Kidney tubule cell (primary cell): ENCODE results near the gene KIF27.
"Not testable (repeated sequence)": the region's sequence is repeated elsewhere in the genome, so short reads cannot be mapped to it uniquely, and the experiment has no call there.

Source experiments
- DNase-seq: peaks from one replicate; pipeline ENCODE4 v3.0.0-alpha.2; 2018; ENCODE audit warnings: low spot score

KIF27 gene

DNA sequence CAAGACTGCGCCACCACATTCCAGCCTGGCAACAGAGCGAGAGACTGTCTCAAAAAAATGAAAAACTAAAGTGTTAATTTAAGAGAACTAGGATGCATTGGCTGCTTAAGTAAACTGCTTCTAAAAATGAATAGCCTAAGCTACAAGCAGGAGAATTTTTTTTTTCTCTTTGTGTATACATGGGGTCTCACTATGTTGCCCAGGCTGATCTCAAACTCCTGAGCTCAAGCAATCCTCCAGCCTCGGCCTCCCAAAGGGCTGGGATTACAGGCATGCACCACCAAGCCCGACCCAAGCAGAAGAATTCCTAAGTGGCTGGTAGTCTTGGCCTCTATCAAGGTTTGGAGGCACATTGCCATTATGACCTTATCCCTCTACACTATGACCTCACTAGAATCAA is 106.1 kb downstream of the KIF27 start:
- DNase-seq, result not testable (repeated sequence)

DNA sequence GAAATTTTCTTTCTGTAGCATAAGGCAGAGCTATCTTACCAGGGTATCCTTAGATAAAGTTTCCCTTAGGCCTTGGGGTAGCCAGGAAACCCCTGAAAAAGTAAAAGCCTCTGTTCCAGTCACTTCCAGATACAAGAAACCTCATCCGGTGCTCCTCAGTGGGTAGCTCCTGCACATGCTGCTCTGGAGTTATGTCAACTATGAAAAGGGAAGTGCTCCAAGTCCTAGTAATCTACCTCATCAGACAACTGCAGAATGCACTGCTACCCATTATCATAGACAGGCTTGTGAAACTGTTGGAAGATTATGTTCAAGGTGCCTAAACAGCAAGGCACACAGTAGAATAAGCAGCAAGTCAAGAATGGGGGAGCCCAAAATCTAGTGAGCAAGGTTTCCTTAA is 112.0 kb downstream of the KIF27 start:
- not testable (repeated sequence) for DNase-seq

DNA sequence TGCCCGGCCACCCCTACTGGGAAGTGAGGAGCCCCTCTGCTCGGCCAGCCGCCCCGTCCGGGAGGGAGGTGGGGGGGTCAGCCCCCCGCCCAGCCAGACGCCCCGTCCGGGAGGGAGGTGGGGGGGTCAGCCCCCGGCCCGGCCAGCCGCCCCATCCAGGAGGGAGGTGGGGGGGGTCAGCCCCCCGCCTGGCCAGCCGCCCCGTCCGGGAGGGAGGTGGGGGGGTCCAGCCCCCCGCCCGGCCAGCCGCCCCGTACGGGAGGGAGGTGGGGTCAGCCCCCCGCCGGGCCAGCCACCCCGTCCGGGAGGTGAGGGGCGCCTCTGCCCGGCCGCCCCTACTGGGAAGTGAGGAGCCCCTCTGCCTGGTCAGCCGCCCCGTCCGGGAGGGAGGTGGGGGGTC is 116.8 kb downstream of the KIF27 start:
- DNase-seq, result not testable (repeated sequence)

DNA sequence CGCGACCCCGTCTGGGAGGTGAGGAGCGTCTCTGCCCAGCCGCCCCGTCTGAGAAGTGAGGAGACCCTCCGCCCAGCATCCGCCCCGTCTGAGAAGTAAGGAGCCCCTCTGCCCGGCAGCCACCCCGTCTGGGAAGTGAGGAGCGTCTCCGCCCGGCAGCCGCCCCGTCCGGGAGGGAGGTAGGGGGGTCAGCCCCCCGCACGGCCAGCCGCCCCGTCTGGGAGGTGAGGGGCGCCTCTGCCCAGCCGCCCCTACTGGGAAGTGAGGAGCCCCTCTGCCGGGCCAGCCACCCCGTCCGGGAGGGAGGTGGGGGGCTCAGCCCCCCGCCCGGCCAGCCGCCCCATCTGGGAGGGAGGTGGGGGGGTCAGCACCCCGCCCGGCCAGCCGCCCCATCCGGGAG is 117.3 kb downstream of the KIF27 start:
- DNase-seq, result not testable (repeated sequence)

DNA sequence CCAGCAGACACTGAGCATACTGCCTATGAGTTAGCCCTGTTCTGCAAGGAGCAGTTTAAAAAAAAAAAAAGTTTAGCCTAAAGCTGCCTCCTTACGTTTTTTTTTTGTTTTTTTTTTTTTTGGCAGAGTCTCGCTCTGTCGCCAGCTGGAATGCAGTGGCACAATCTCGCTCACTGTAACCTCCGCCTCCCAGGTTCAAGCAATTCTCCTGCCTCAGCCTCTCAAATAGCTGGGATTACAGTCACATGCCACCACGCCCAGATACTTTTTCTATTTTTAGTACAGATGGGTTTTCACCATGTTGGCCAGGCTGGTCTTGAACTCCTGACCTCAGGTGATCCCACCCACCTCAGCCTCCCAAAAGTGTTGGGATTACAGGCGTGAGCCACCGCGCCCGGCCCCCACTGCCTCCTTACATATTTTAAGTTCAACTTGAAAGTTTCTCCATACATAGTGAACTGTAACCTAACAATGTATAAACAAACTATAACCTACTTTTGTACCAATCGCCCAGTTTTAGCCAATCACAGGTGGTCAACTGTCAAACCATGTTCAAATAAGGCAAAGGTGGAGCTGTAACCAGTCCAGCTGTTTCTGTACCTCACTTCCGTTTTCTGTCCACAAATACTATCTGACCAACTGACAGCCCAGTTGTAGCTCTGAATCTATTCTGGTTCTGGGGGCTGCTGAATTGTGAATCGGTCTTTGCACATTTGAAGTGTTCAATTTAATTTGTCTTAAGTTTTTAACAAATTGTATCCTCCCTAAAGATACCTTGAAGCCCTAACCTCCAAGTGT is 120.8 kb downstream of the KIF27 start:
- no peak for DNase-seq

GRCh38 chr9:83794051-83794450 is 127.2 kb downstream of the KIF27 start:
- DNase-seq, result no peak

- DNase-seq, result no peak
Measured at GRCh38 chr9:83792746-83793145, 128.5 kb downstream of the KIF27 start.
